Measurements from ENCODE around the gene CSF3R.

Gene CSF3R

GRCh38 chr1:36420409-36420808 is 62.3 kb downstream of the CSF3R start:
- DNase-seq (ENCODE audit: low read depth in 2 of 2) = no peak

GRCh38 chr1:36419569-36419968 is 63.1 kb downstream of the CSF3R start:
- no peak for DNase-seq (ENCODE audit: low read depth in 2 of 2)

- no peak for DNase-seq (ENCODE audit: low read depth in 2 of 2)
Measured at GRCh38 chr1:36419140-36419539, 63.6 kb downstream of the CSF3R start.

- DNase-seq (ENCODE audit: low read depth in 2 of 2) = no peak
Measured at GRCh38 chr1:36417931-36418330, 64.8 kb downstream of the CSF3R start.
